ENCODE data around the gene SLC6A1.

- TF ChIP-seq POLR2A (IDR thresholded peaks at IDR 0.05; ENCODE audit: low read depth, low read length) = no peak
- no peak for TF ChIP-seq POLR2AphosphoS5 (IDR thresholded peaks at IDR 0.05; ENCODE audit: low read depth, low read length)
- no peak for TF ChIP-seq SPI1 (IDR thresholded peaks at IDR 0.05; ENCODE audit: low read depth, low read length)
- TF ChIP-seq TAF1 (IDR thresholded peaks at IDR 0.05; ENCODE audit: low read depth, low read length) = no peak
- TF ChIP-seq PAX5 (IDR thresholded peaks at IDR 0.05; ENCODE audit: insufficient read depth, low read length, severe bottlenecking) = no peak
- no peak for TF ChIP-seq POU2F2 (IDR thresholded peaks at IDR 0.05; ENCODE audit: low read depth, low read length)
Measured at GRCh38 chr3:11035757-11036505, 43.4 kb downstream of the SLC6A1 start.
